Neural cell (in vitro differentiated cells): ENCODE measurements around the gene RGS9. TPM values are rescaled to one million over a fixed set of nuclear protein-coding genes. Genes with fewer than 3 reads are reported as not detected.
A peak's percentile ranks its signal among the peaks of the same experiment; 100 is the strongest.

Experiments
- H2AFZ ChIP-seq: fragments of 200-600, 300-800 bp; sonication (generic), shearing (Covaris generic); 2 replicates; pipeline ENCODE4 v1.6.0; 2014; ENCODE audit warnings: low read depth, mild to moderate bottlenecking, antibody characterized with exemption, low read length, moderate library complexity
- H3F3A ChIP-seq: fragments of 200-600 bp; shearing (Covaris generic); 2 replicates; pipeline ENCODE4 v1.6.1; 2016; ENCODE audit warnings: mild to moderate bottlenecking, moderate library complexity, mixed read lengths, antibody characterized with exemption, low read length; ENCODE audit not compliant: insufficient read depth, poor library complexity, severe bottlenecking
- H3K27ac ChIP-seq: fragments of 200-600, 300-800 bp; sonication (generic), shearing (Covaris generic); 2 replicates; pipeline ENCODE4 v1.5.1; 2014; ENCODE audit warnings: mild to moderate bottlenecking, low read length, moderate library complexity
- H3K27me3 ChIP-seq: fragments of 300-800, 200-600 bp; sonication (generic), shearing (Covaris generic); 2 replicates; pipeline ENCODE4 v1.6.0; 2014; ENCODE audit warnings: mild to moderate bottlenecking, low read depth, low read length, moderate library complexity; ENCODE audit not compliant: insufficient read depth
- H3K36me3 ChIP-seq: fragments of 300-800, 200-600 bp; sonication (generic), shearing (Covaris generic); 2 replicates; pipeline ENCODE4 v1.5.1; 2014; ENCODE audit warnings: mild to moderate bottlenecking, antibody characterized with exemption, low read length, moderate library complexity; ENCODE audit not compliant: insufficient read depth
- H3K4me2 ChIP-seq: fragments of 300-800, 200-600 bp; sonication (generic), shearing (Covaris generic); 2 replicates; pipeline ENCODE4 v1.6.0; 2014; ENCODE audit warnings: mild to moderate bottlenecking, low read length
- H3K4me3 ChIP-seq: fragments of 300-800, 200-600 bp; sonication (generic), shearing (Covaris generic); 2 replicates; pipeline ENCODE4 v1.5.1; 2014; ENCODE audit warnings: mild to moderate bottlenecking, low read length, moderate library complexity
- H3K79me2 ChIP-seq: fragments of 200-600 bp; shearing (Covaris generic); replicated peaks from 2 replicates; pipeline ENCODE4 v1.6.0; 2014; ENCODE audit warnings: mild to moderate bottlenecking, low read length, moderate library complexity; ENCODE audit not compliant: insufficient read depth
- H3K9ac ChIP-seq: fragments of 300-800, 200-600 bp; sonication (generic), shearing (Covaris generic); 2 replicates; pipeline ENCODE4 v1.6.1; 2016; ENCODE audit warnings: mild to moderate bottlenecking, low read length, mixed read lengths
- H3K9me2 ChIP-seq: fragments of 200-600 bp; shearing (Covaris generic); 2 replicates; pipeline ENCODE4 v1.6.1; 2016; ENCODE audit warnings: mild to moderate bottlenecking, low read length, mixed read lengths; ENCODE audit not compliant: insufficient read depth
- H3K9me3 ChIP-seq: fragments of 200-600, 300-800 bp; sonication (generic), shearing (Covaris generic); 2 replicates; pipeline ENCODE4 v1.6.1; 2016; ENCODE audit warnings: mild to moderate bottlenecking, mixed run types, low read length, moderate library complexity, mixed read lengths
- H4K20me1 ChIP-seq: fragments of 200-600 bp; shearing (Covaris generic); 2 replicates; pipeline ENCODE4 v1.6.1; 2016; ENCODE audit warnings: mild to moderate bottlenecking, mixed run types; ENCODE audit not compliant: insufficient read depth
- EP300 ChIP-seq: fragments of 450-650 bp; conservative IDR thresholded peaks from 2 replicates; pipeline ENCODE4 v1.6.1; 2014; ENCODE audit warnings: antibody characterized with exemption, mild to moderate bottlenecking, moderate library complexity; ENCODE audit not compliant: poor library complexity, severe bottlenecking
- EZH2 ChIP-seq: fragments of 200-600, 300-800 bp; shearing (Covaris generic), sonication (generic); IDR thresholded peaks from 2 replicates; pipeline ENCODE4 v1.6.1; 2014; ENCODE audit warnings: antibody characterized with exemption, low read length, borderline replicate concordance, mild to moderate bottlenecking; ENCODE audit not compliant: insufficient read depth, poor library complexity, severe bottlenecking
- MXI1 ChIP-seq: fragments of 450-650 bp; conservative IDR thresholded peaks from 2 replicates; pipeline ENCODE4 v1.6.1; 2014; ENCODE audit warnings: antibody characterized with exemption, mild to moderate bottlenecking; ENCODE audit not compliant: poor library complexity, severe bottlenecking
- POLR2AphosphoS5 ChIP-seq: IDR thresholded peaks from 2 replicates; pipeline ENCODE4 v1.6.1; 2012
- RAD21 ChIP-seq: fragments of 450-650 bp; conservative IDR thresholded peaks from 2 replicates; pipeline ENCODE4 v1.6.1; 2014; ENCODE audit warnings: antibody characterized with exemption, mild to moderate bottlenecking, moderate library complexity
- SMC3 ChIP-seq: fragments of 450-650 bp; conservative IDR thresholded peaks from 2 replicates; pipeline ENCODE4 v1.6.1; 2014; ENCODE audit warnings: antibody characterized with exemption, mild to moderate bottlenecking, moderate library complexity; ENCODE audit not compliant: poor library complexity
- TAF1 ChIP-seq: IDR thresholded peaks from 2 replicates; pipeline ENCODE4 v1.6.1; 2012; ENCODE audit warnings: low read depth
- polyA plus RNA-seq: library from polyadenylated mRNA; depleted of rRNA; stranded (reverse); fragments of >200 nt; gene quantifications from 2 replicates; pipeline ENCODE4 v1.2.3, GENCODE V29; 2014
- TF ChIP-seq, protein P1 (sequence below): fragments of 450-650 bp; IDR thresholded peaks from 2 replicates; pipeline ENCODE4 v1.5.1; 2014; ENCODE audit warnings: antibody characterized with exemption, mild to moderate bottlenecking, moderate library complexity; ENCODE audit not compliant: poor library complexity, severe bottlenecking
- TF ChIP-seq, protein P2 (sequence below): IDR thresholded peaks from 2 replicates; pipeline ENCODE4 v1.6.1; 2012; ENCODE audit warnings: borderline replicate concordance

Gene RGS9
- polyA plus RNA-seq, 1 donor from 2014 or later, result 6.8 TPM

DNA sequence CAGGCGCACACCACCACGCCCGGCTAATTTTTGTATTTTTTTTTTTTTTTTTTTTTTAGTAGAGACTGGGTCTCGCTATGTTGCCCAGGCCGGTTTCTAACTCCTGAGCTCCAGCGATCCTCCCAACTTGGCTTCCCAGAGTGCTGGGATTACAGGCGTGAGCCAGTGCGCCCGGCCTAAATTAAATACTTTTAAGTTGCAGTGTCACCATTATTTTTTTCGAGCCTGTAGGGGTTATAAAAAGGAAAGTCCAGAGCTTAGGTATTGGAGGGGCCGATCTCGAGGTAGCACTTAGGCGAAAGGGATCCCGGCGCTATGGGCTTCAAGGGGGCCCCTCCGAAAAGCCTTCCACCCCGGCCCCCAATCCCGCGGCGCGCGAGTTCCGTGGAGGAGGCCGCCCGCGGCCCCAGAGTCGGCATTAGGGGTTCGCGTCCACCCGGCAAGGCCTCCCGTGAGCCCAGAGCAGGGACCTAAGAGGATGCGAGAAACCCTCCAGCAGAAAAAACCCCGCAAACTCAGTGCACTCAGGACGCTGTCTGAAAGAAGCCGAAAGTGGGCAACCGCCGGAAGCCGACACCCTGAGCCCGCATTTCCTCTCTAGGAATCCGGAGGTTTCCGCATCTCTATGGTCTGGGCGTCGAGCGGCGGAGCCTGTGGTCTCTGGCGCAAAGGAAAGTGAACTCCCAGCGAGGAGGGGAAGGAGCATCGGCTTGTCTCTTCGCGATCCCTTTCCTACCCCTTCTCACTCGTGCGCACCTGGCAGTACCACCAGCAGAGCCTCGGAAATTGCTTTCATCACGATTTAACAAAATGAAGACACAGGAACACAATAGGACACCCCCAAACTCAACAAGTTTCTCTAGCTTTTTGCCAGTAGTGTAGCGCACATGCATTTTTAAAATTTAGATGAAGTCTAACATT is 14.1 kb upstream of the RGS9 start:
- Histone ChIP-seq H3K79me2 (no peaks in the 10 kb centered on the region), H3K4me3 (peak overlapping the region; percentile 63), H3F3A (no peaks in the 10 kb centered on the region), H4K20me1 (no peaks in the 10 kb centered on the region), H3K4me2 (peak overlapping the region; percentile 68), H3K27me3 (no peaks in the 10 kb centered on the region), H3K9me3 (no peaks in the 10 kb centered on the region), H3K27ac (no peak overlapping the region), H3K9ac (peak overlapping the region; percentile 59), H3K9me2 (no peaks in the 10 kb centered on the region), H3K36me3 (no peaks in the 10 kb centered on the region), H2AFZ (peak overlapping the region; percentile 84)
- TF ChIP-seq, protein P1, sequence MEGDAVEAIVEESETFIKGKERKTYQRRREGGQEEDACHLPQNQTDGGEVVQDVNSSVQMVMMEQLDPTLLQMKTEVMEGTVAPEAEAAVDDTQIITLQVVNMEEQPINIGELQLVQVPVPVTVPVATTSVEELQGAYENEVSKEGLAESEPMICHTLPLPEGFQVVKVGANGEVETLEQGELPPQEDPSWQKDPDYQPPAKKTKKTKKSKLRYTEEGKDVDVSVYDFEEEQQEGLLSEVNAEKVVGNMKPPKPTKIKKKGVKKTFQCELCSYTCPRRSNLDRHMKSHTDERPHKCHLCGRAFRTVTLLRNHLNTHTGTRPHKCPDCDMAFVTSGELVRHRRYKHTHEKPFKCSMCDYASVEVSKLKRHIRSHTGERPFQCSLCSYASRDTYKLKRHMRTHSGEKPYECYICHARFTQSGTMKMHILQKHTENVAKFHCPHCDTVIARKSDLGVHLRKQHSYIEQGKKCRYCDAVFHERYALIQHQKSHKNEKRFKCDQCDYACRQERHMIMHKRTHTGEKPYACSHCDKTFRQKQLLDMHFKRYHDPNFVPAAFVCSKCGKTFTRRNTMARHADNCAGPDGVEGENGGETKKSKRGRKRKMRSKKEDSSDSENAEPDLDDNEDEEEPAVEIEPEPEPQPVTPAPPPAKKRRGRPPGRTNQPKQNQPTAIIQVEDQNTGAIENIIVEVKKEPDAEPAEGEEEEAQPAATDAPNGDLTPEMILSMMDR, result no peak
- TF ChIP-seq, protein P2, sequence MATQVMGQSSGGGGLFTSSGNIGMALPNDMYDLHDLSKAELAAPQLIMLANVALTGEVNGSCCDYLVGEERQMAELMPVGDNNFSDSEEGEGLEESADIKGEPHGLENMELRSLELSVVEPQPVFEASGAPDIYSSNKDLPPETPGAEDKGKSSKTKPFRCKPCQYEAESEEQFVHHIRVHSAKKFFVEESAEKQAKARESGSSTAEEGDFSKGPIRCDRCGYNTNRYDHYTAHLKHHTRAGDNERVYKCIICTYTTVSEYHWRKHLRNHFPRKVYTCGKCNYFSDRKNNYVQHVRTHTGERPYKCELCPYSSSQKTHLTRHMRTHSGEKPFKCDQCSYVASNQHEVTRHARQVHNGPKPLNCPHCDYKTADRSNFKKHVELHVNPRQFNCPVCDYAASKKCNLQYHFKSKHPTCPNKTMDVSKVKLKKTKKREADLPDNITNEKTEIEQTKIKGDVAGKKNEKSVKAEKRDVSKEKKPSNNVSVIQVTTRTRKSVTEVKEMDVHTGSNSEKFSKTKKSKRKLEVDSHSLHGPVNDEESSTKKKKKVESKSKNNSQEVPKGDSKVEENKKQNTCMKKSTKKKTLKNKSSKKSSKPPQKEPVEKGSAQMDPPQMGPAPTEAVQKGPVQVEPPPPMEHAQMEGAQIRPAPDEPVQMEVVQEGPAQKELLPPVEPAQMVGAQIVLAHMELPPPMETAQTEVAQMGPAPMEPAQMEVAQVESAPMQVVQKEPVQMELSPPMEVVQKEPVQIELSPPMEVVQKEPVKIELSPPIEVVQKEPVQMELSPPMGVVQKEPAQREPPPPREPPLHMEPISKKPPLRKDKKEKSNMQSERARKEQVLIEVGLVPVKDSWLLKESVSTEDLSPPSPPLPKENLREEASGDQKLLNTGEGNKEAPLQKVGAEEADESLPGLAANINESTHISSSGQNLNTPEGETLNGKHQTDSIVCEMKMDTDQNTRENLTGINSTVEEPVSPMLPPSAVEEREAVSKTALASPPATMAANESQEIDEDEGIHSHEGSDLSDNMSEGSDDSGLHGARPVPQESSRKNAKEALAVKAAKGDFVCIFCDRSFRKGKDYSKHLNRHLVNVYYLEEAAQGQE, result peak; percentile 49
- TF ChIP-seq POLR2AphosphoS5 (peak; percentile 59), TAF1 (peak; percentile 61), MXI1 (no peak), EZH2 (no peak), RAD21 (no peak), SMC3 (no peak), EP300 (no peak)

DNA sequence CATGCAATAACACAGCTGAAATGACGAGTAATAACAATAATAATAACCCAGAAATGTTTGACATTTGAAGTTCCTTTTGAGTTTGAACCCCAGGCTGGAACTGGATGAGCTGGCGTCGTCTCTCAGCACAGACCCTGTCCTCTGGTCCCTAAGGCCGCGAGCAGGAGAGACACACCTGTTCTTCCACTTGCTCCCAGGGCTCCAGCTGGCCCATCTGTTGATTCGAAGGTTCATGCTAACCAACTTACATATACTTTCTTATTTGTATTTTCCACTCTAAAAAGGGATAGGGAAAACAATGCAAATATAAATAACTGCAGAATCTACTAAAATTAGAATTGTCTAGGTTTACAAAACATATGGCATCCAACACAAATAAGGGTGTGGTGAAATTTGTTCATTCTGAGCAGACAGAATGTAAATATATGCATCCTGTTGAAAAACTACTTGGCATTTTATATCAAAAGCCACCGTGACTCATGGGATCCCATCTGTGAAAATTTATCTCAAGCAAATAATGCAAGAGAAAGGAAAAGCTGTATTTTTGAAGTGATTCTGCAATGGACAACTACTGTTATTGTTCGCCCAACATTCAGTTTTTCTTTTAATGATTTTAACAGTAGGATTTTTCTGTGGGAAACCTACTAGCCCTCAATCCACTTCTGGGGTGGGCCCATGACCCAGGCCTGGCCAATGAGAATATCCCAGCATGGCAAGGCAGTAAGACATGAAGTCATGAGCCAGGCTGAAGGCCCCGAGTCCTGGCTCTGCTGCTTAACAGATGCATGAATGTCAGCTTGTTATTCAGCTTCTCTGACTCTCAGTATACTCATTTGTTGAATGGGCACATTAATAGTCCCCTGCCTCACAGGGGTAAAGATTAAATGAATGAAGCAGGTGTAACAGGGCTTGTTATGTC is 13.2 kb upstream of the RGS9 start:
- Histone ChIP-seq H2AFZ (no peak overlapping the region), H3K27ac (no peak overlapping the region), H3K36me3 (no peaks in the 10 kb centered on the region), H3K79me2 (no peaks in the 10 kb centered on the region), H3K9me3 (no peaks in the 10 kb centered on the region), H3K27me3 (no peaks in the 10 kb centered on the region), H3F3A (no peaks in the 10 kb centered on the region), H3K4me3 (peak overlapping the region; percentile 63), H3K9me2 (no peaks in the 10 kb centered on the region), H3K4me2 (no peak overlapping the region), H4K20me1 (no peaks in the 10 kb centered on the region), H3K9ac (no peak overlapping the region)
- TF ChIP-seq SMC3 (no peak), RAD21 (no peak), EZH2 (no peak), MXI1 (no peak), TAF1 (no peak), POLR2AphosphoS5 (no peak), EP300 (no peak)
- TF ChIP-seq, protein P1, result no peak
- TF ChIP-seq, protein P2, result no peak
